AG04449 (cell line): Measurements from ENCODE around the gene PREX1.

Source experiments
- CTCF ChIA-PET: fragments of 350-600 bp; formaldehyde crosslinking; extraction: SDS; loops from one replicate; lab custom pipeline; 2021; ENCODE audit warnings: antibody characterized with exemption; lab: Yijun Ruan, JAX
- POLR2A ChIA-PET: fragments of 400-600, 350-600 bp; formaldehyde crosslinking; extraction: SDS; loops from one replicate; lab custom pipeline; 2020; ENCODE audit warnings: antibody characterized with exemption, inconsistent platforms; lab: Yijun Ruan, JAX
- DNase-seq: peaks from one replicate; pipeline ENCODE4 v3.0.0-alpha.2; 2010; ENCODE audit warnings: low read depth, low spot score
- H3K4me3 ChIP-seq: 2 replicates; pipeline ENCODE4 v1.5.1; 2011; ENCODE audit warnings: low read depth, mild to moderate bottlenecking, control low read depth, low read length
- CTCF ChIP-seq: IDR thresholded peaks from one replicate; pipeline ENCODE4 v1.5.1; 2011; ENCODE audit warnings: mild to moderate bottlenecking, moderate library complexity, low read length, control low read depth, inconsistent platforms; ENCODE audit not compliant: insufficient read depth; ENCODE audit errors: missing control alignments

The PREX1 gene

GRCh38 chr20:48849779-48850178 is 22.0 kb upstream of the PREX1 start:
- CTCF ChIA-PET = interaction anchor here (1.0 to 1.3 kb wide), 2 partner anchors 192 kb away, joined by 3 to 6 read pairs; no protein-coding TSS in a partner anchor
- no peak for TF ChIP-seq CTCF
- POLR2A ChIA-PET = no interaction called here
- H3K4me3 ChIP-seq = no peak overlapping the region
- DNase-seq = no peak

- POLR2A ChIA-PET = no interaction called here
- H3K4me3 ChIP-seq = no peak overlapping the region
- CTCF ChIA-PET = interaction anchor here (1.3 kb wide), 1 partner anchor 192 kb away, joined by 6 read pairs; no protein-coding TSS in a partner anchor
- no peak for DNase-seq
- TF ChIP-seq CTCF = no peak
Measured at GRCh38 chr20:48849299-48849698, 21.5 kb upstream of the PREX1 start.

GRCh38 chr20:48847498-48848205 is 19.9 kb upstream of the PREX1 start:
- no peak overlapping the region for H3K4me3 ChIP-seq
- POLR2A ChIA-PET = no interaction called here
- DNase-seq = no peak
- TF ChIP-seq CTCF = no peak
- CTCF ChIA-PET = no interaction called here

- ChIA-PET CTCF (interaction anchor here (1.0 kb wide), 1 partner anchor 58 kb away, joined by 3 read pairs; no protein-coding TSS in a partner anchor), POLR2A (no interaction called here)
- DNase-seq = no peak
- H3K4me3 ChIP-seq = no peak overlapping the region
- TF ChIP-seq CTCF = no peak
Measured at GRCh38 chr20:48846516-48847492, 19.0 kb upstream of the PREX1 start.

GRCh38 chr20:48845721-48846306 is 18.0 kb upstream of the PREX1 start:
- ChIA-PET POLR2A (interaction anchor here (1.1 kb wide), 1 partner anchor 149 kb away, joined by 3 read pairs; no protein-coding TSS in a partner anchor), CTCF (interaction anchor here (1.0 to 1.1 kb wide), 2 partner anchors 59 to 188 kb away, joined by 3 read pairs; no protein-coding TSS in a partner anchor)
- no peak for TF ChIP-seq CTCF
- DNase-seq = no peak
- no peak overlapping the region for H3K4me3 ChIP-seq
